SK-N-DZ (cell line): Measurements from ENCODE around the gene CLK2.
"Not testable (repeated sequence)": the region's sequence is repeated elsewhere in the genome, so short reads cannot be mapped to it uniquely, and the experiment has no call there.

Experiments used
- DNase-seq: peaks from one replicate; pipeline ENCODE4 v3.0.0-alpha.2; 2015; ENCODE audit warnings: low spot score

CLK2 gene

GRCh38 chr1:155268630-155269029 is 4.7 kb downstream of the CLK2 start:
- no peak for DNase-seq

GRCh38 chr1:155267373-155267772 is 5.9 kb downstream of the CLK2 start:
- no peak for DNase-seq

GRCh38 chr1:155266553-155266952 is 6.8 kb downstream of the CLK2 start:
- DNase-seq, result no peak

- no peak for DNase-seq
These were observed 10.2 kb downstream of the CLK2 start for GRCh38 chr1:155263067-155263466.

- DNase-seq, result peak; percentile 100
These were observed 11.2 kb downstream of the CLK2 start, which contains the start of gene SCAMP3 for GRCh38 chr1:155261852-155262673. TSS of gene SCAMP3 (minus strand) at chr1:155262360. CDS start at chr1:155262151, 209 bp downstream.

GRCh38 chr1:155261493-155261851 is 11.8 kb downstream of the CLK2 start:
- no peak for DNase-seq

GRCh38 chr1:155260276-155260675 is 13.0 kb downstream of the CLK2 start:
- no peak for DNase-seq

- DNase-seq, result no peak
These were observed 17.0 kb downstream of the CLK2 start for GRCh38 chr1:155256058-155256852.

GRCh38 chr1:155255243-155256007 is 17.9 kb downstream of the CLK2 start, which contains the start of gene ENTREP3:
TSS of gene ENTREP3 (minus strand) at chr1:155255483. CDS start at chr1:155254877, 606 bp downstream.
- DNase-seq, result peak; percentile 94

GRCh38 chr1:155254714-155255242 is 18.5 kb downstream of the CLK2 start:
- DNase-seq, result peak; percentile 55

GRCh38 chr1:155254228-155254713 is 19.0 kb downstream of the CLK2 start:
- peak; percentile 40 for DNase-seq

- DNase-seq, result no peak
These were observed 19.5 kb downstream of the CLK2 start for GRCh38 chr1:155253797-155254196.

- DNase-seq, result peak; percentile 78
These were observed 20.1 kb downstream of the CLK2 start for GRCh38 chr1:155253208-155253607.

GRCh38 chr1:155251566-155251965 is 21.7 kb downstream of the CLK2 start:
- DNase-seq, result no peak

GRCh38 chr1:155250633-155251449 is 22.5 kb downstream of the CLK2 start:
- DNase-seq, result peak; percentile 95

- DNase-seq, result no peak
These were observed 23.1 kb downstream of the CLK2 start for GRCh38 chr1:155250246-155250632.

GRCh38 chr1:155247667-155248553 is 25.4 kb downstream of the CLK2 start:
- DNase-seq, result no peak

- DNase-seq, result not testable (repeated sequence)
These were observed 26.5 kb downstream of the CLK2 start for GRCh38 chr1:155246796-155247195.

- no peak for DNase-seq
These were observed 28.2 kb downstream of the CLK2 start for GRCh38 chr1:155245163-155245524.
